OCI-LY1 (cell line): ENCODE results near the gene PDGFA.

Source experiments
- H2AFZ ChIP-seq: fragments of 200-600 bp; sonication (generic), shearing (Covaris generic); 2 replicates; pipeline ENCODE4 v1.6.0; 2014; ENCODE audit warnings: antibody characterized with exemption, mild to moderate bottlenecking, low read length
- H3F3A ChIP-seq: fragments of 200-600 bp; sonication (generic), shearing (Covaris generic); 2 replicates; pipeline ENCODE4 v1.6.0; 2014; ENCODE audit warnings: mild to moderate bottlenecking, antibody characterized with exemption, low read length, moderate library complexity; ENCODE audit not compliant: insufficient read depth
- H3K27ac ChIP-seq: fragments of 200-600 bp; sonication (generic); 2 replicates; pipeline ENCODE4 v1.5.1; 2014; ENCODE audit warnings: low read length, mixed run types, mild to moderate bottlenecking, low read depth; ENCODE audit not compliant: poor library complexity, severe bottlenecking
- H3K27me3 ChIP-seq: fragments of 200-600 bp; sonication (generic); 2 replicates; pipeline ENCODE4 v1.6.0; 2014; ENCODE audit warnings: antibody characterized with exemption, mild to moderate bottlenecking, low read length, moderate library complexity; ENCODE audit not compliant: insufficient read depth
- H3K36me3 ChIP-seq: fragments of 200-600 bp; sonication (generic); 2 replicates; pipeline ENCODE4 v1.6.1; 2014; ENCODE audit warnings: mild to moderate bottlenecking, antibody characterized with exemption, low read length, moderate library complexity, mixed read lengths; ENCODE audit not compliant: insufficient read depth
- H3K4me1 ChIP-seq: fragments of 200-600 bp; sonication (generic); 2 replicates; pipeline ENCODE4 v1.5.1; 2014; ENCODE audit warnings: mild to moderate bottlenecking, low read length, moderate library complexity; ENCODE audit not compliant: insufficient read depth, severe bottlenecking
- H3K4me2 ChIP-seq: fragments of 200-600 bp; sonication (generic), shearing (Covaris generic); 2 replicates; pipeline ENCODE4 v1.6.1; 2014; ENCODE audit warnings: low read length
- H3K4me3 ChIP-seq: fragments of 200-600 bp; sonication (generic); 2 replicates; pipeline ENCODE4 v1.5.1; 2014; ENCODE audit warnings: low read length, low read depth, mild to moderate bottlenecking, mixed read lengths; ENCODE audit not compliant: poor library complexity, severe bottlenecking
- H3K79me2 ChIP-seq: fragments of 200-600 bp; shearing (Covaris generic); 2 replicates; pipeline ENCODE4 v1.6.1; 2016; ENCODE audit warnings: mixed run types, low read length, mixed read lengths; ENCODE audit not compliant: insufficient read depth
- H3K9ac ChIP-seq: fragments of 200-600 bp; sonication (generic), shearing (Covaris generic); 2 replicates; pipeline ENCODE4 v1.6.1; 2014; ENCODE audit warnings: mild to moderate bottlenecking, low read length, mixed read lengths
- H3K9me2 ChIP-seq: fragments of 200-600 bp; sonication (generic), shearing (Covaris generic); 2 replicates; pipeline ENCODE4 v1.6.1; 2014; ENCODE audit warnings: low read depth, mild to moderate bottlenecking, low read length, mixed read lengths
- H3K9me3 ChIP-seq: fragments of 200-600 bp; shearing (Covaris generic); 2 replicates; pipeline ENCODE4 v1.6.1; 2014; ENCODE audit warnings: low read length, mixed read lengths
- H4K20me1 ChIP-seq: fragments of 200-600 bp; sonication (generic), shearing (Covaris generic); 2 replicates; pipeline ENCODE4 v1.6.0; 2016; ENCODE audit warnings: mild to moderate bottlenecking, low read length; ENCODE audit not compliant: insufficient read depth
- EZH2 ChIP-seq: fragments of 200-600 bp; sonication (generic), shearing (Covaris generic); IDR thresholded peaks from 2 replicates; pipeline ENCODE4 v1.8.0; 2017; ENCODE audit warnings: borderline replicate concordance, mixed run types, mild to moderate bottlenecking, antibody characterized with exemption, low read length, moderate library complexity, mixed read lengths
- TF ChIP-seq, protein P1 (sequence below): fragments of 200-600 bp; sonication (generic), shearing (Covaris generic); IDR thresholded peaks from 2 replicates; pipeline ENCODE4 v1.5.1; 2017; ENCODE audit warnings: mild to moderate bottlenecking, antibody characterized with exemption, low read length, moderate library complexity, mixed read lengths

PDGFA gene

DNA sequence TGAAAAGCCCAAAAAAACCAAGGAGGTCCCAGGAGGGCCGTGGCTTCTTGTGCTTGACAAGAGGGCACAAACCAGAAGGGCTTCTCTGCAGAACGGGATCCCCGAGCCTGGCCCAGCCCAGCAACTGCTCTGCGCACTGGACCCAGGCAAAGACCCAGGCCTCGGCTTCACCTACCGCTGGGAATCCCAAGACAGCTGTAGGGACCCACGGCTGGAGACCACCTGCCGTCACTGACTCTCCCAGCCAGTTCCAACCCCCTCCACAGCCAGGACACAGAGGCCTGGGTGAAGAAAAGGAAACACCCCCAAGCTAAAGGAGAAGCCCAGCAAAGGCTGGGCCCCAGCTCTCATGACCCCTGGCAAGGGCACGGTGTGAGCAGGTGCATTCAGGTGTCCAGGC lies 24.3 kb downstream of the PDGFA start:
- H3F3A ChIP-seq: no peaks in the 10 kb centered on the region
- no peaks in the 10 kb centered on the region for H4K20me1 ChIP-seq
- no peaks in the 10 kb centered on the region for H3K9me3 ChIP-seq
- H3K27me3 ChIP-seq: no peaks in the 10 kb centered on the region
- H3K27ac ChIP-seq: no peak overlapping the region
- no peaks in the 10 kb centered on the region for H3K79me2 ChIP-seq
- H3K9ac ChIP-seq: no peak overlapping the region
- no peak overlapping the region for H3K4me3 ChIP-seq
- TF ChIP-seq EZH2: no peak
- TF ChIP-seq, protein P1, sequence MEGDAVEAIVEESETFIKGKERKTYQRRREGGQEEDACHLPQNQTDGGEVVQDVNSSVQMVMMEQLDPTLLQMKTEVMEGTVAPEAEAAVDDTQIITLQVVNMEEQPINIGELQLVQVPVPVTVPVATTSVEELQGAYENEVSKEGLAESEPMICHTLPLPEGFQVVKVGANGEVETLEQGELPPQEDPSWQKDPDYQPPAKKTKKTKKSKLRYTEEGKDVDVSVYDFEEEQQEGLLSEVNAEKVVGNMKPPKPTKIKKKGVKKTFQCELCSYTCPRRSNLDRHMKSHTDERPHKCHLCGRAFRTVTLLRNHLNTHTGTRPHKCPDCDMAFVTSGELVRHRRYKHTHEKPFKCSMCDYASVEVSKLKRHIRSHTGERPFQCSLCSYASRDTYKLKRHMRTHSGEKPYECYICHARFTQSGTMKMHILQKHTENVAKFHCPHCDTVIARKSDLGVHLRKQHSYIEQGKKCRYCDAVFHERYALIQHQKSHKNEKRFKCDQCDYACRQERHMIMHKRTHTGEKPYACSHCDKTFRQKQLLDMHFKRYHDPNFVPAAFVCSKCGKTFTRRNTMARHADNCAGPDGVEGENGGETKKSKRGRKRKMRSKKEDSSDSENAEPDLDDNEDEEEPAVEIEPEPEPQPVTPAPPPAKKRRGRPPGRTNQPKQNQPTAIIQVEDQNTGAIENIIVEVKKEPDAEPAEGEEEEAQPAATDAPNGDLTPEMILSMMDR: no peak
- no peak overlapping the region for H2AFZ ChIP-seq
- no peaks in the 10 kb centered on the region for H3K4me1 ChIP-seq
- H3K9me2 ChIP-seq: no peaks in the 10 kb centered on the region
- H3K4me2 ChIP-seq: no peak overlapping the region
- H3K36me3 ChIP-seq: no peaks in the 10 kb centered on the region

DNA sequence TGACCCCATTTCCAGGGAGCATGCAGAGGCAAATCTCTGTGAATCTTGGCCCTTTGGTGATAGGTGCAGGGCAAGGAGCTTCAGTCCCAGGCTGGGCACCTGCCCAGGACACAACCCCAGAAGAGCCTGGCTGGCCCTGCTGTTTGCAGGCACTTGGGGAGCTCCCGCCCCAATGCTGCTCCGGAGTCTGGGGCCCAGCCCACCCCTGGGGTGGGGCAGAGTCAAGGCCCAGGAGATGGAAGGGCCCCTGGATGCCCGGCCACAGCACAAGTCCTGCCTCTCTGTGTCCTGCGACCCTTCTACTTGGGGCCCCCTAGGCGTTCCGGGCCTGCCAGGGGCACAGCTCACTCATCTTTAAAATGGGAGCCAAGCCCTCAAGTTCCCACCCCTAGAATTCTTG lies 24.7 kb downstream of the PDGFA start:
- H3K36me3 ChIP-seq: no peaks in the 10 kb centered on the region
- no peaks in the 10 kb centered on the region for H3K79me2 ChIP-seq

DNA sequence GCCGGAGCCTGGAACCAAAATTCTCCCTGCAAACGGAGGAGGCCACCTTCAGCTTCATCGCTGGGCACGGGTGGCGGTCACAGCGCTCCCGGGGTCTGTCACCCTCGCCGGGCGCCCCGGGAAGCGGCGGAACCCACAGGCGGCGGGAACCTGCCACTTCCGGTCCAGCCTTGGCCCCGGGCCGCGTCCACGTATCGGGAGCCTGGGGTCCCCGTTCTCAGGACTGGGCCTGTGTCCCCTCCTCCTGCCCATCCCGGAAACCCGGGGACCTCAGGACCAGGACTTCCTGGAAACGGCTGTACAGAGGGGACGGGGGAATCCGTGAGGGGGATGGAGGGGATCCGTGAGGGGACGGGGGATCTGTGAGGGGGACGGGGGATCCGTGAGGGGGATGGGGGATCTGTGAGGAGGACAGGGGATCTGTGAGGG lies 25.4 kb downstream of the PDGFA start:
- no peak for TF ChIP-seq EZH2
- TF ChIP-seq, protein P1: no peak
- Histone ChIP-seq H3K9me2 (no peaks in the 10 kb centered on the region), H3K9me3 (no peaks in the 10 kb centered on the region), H3F3A (no peaks in the 10 kb centered on the region), H3K4me2 (no peak overlapping the region), H3K4me1 (no peaks in the 10 kb centered on the region), H3K27ac (no peak overlapping the region), H3K79me2 (no peaks in the 10 kb centered on the region), H3K36me3 (no peaks in the 10 kb centered on the region), H4K20me1 (no peaks in the 10 kb centered on the region), H3K9ac (no peak overlapping the region), H3K27me3 (no peaks in the 10 kb centered on the region), H2AFZ (no peak overlapping the region), H3K4me3 (no peak overlapping the region)

More for the DNA sequence above, 24.7 kb downstream of the PDGFA start:
- Histone ChIP-seq H3K4me3 (no peak overlapping the region), H2AFZ (no peak overlapping the region), H3F3A (no peaks in the 10 kb centered on the region), H4K20me1 (no peaks in the 10 kb centered on the region), H3K27me3 (no peaks in the 10 kb centered on the region), H3K9me3 (no peaks in the 10 kb centered on the region), H3K9ac (no peak overlapping the region), H3K9me2 (no peaks in the 10 kb centered on the region), H3K4me2 (no peak overlapping the region), H3K27ac (no peak overlapping the region), H3K4me1 (no peaks in the 10 kb centered on the region)
- TF ChIP-seq, protein P1: no peak
- TF ChIP-seq EZH2: no peak
